HG03066 (cell line): ENCODE data around the gene SDR9C7.
"Not testable (repeated sequence)": the region's sequence is repeated elsewhere in the genome, so short reads cannot be mapped to it uniquely, and the experiment has no call there.

Experiments
- ATAC-seq: cut with Tn5 transposase; IDR thresholded peaks from one replicate; pipeline ENCODE4 v1.9.1; 2021; ENCODE audit warnings: low read depth; ENCODE audit not compliant: unreplicated experiment

The SDR9C7 gene

GRCh38 chr12:56933826-56934625, at the start of gene SDR9C7:
TSS of gene SDR9C7 (minus strand) at chr12:56934408. CDS start at chr12:56934261, 147 bp downstream.
- no peak for ATAC-seq

- ATAC-seq, result no peak
Measured at GRCh38 chr12:56983386-56983785, 49.2 kb upstream of the SDR9C7 start.

- not testable (repeated sequence) for ATAC-seq
Measured at GRCh38 chr12:56982578-56983236, 48.5 kb upstream of the SDR9C7 start.

GRCh38 chr12:56980941-56981530, 46.8 kb upstream of the SDR9C7 start:
- no peak for ATAC-seq

GRCh38 chr12:56980268-56980667, 46.1 kb upstream of the SDR9C7 start:
- no peak for ATAC-seq

- ATAC-seq, result no peak
Measured at GRCh38 chr12:56979628-56980027, 45.4 kb upstream of the SDR9C7 start.

- ATAC-seq, result no peak
Measured at GRCh38 chr12:56978397-56979138, 44.4 kb upstream of the SDR9C7 start.

- ATAC-seq, result not testable (repeated sequence)
Measured at GRCh38 chr12:56977361-56977760, 43.2 kb upstream of the SDR9C7 start.

GRCh38 chr12:56974224-56974623, 40.0 kb upstream of the SDR9C7 start:
- not testable (repeated sequence) for ATAC-seq

GRCh38 chr12:56968910-56969309, 34.7 kb upstream of the SDR9C7 start:
- ATAC-seq, result not testable (repeated sequence)

GRCh38 chr12:56965997-56966642, 31.9 kb upstream of the SDR9C7 start:
- ATAC-seq, result not testable (repeated sequence)

- ATAC-seq, result not testable (repeated sequence)
Measured at GRCh38 chr12:56965124-56965523, 30.9 kb upstream of the SDR9C7 start.

GRCh38 chr12:56963557-56963956, 29.3 kb upstream of the SDR9C7 start:
- ATAC-seq, result not testable (repeated sequence)

- not testable (repeated sequence) for ATAC-seq
Measured at GRCh38 chr12:56962247-56962646, 28.0 kb upstream of the SDR9C7 start.

GRCh38 chr12:56958422-56958821, 24.2 kb upstream of the SDR9C7 start:
- no peak for ATAC-seq

- no peak for ATAC-seq
Measured at GRCh38 chr12:56957229-56958052, 23.2 kb upstream of the SDR9C7 start, which contains the start of gene RDH16. TSS of gene RDH16 (minus strand) at chr12:56957608. CDS start at chr12:56957462, 146 bp downstream.

GRCh38 chr12:56955631-56956256, 21.5 kb upstream of the SDR9C7 start:
- ATAC-seq, result no peak

- no peak for ATAC-seq
Measured at GRCh38 chr12:56954958-56955355, 20.7 kb upstream of the SDR9C7 start.
